T-cell (primary cell): Measurements from ENCODE around the gene TSPYL4. TPM values are rescaled to one million over a fixed set of nuclear protein-coding genes. Genes with fewer than 3 reads are reported as not detected.

Experiments
- ATAC-seq, 4 experiments: fragments of 200-7000 bp in 3 of 4; fragments of 150-1000 bp in 1 of 4; cut with Tn5 transposase; replicated peaks in 1 of 4; 1 replicate in 3 of 4; 2 replicates in 1 of 4; pipeline ENCODE4 v1.10.0; 2021; ENCODE audit warnings: moderate library complexity in 3 of 4, mild to moderate bottlenecking in 2 of 4, moderate number of reproducible peaks in 1 of 4
- CTCF ChIA-PET, 2 donors: fragments of 300-600 bp; sonication (Branson Sonifier 250); formaldehyde crosslinking; loops; one replicate each; lab custom pipeline; 2022; ENCODE audit warnings: antibody characterized with exemption in 2 of 2; lab: Charles Lee
- POLR2A ChIA-PET, 2 donors: fragments of 300-600 bp; sonication (Branson Sonifier 250); formaldehyde crosslinking; loops; one replicate each; lab custom pipeline; 2022; ENCODE audit warnings: antibody characterized with exemption in 2 of 2; lab: Charles Lee
- DNase-seq, 35 experiments: peaks; one replicate each; pipeline versions ENCODE4 v3.0.0 to v3.0.0-alpha.2; 2013 to 2023
- H3K27ac ChIP-seq: one replicate; pipeline ENCODE4 v1.5.1; 2013; ENCODE audit warnings: low read length
- H3K27me3 ChIP-seq, 2 experiments: replicated peaks in 1 of 2; 1 replicate in 1 of 2; 2 replicates in 1 of 2; pipeline versions ENCODE4 v1.6.1 to v1.7.0; 2013; ENCODE audit warnings: low read length in 1 of 2, mixed read lengths in 1 of 2; ENCODE audit not compliant: control insufficient read depth in 2 of 2, insufficient read depth in 2 of 2; ENCODE audit errors: extremely low read depth in 1 of 2
- H3K36me3 ChIP-seq, 2 donors: 1 replicate in 1 of 2; 2 replicates in 1 of 2; pipeline versions ENCODE4 v1.6.1 to v1.7.0; 2013; ENCODE audit warnings: low read length in 1 of 2; ENCODE audit not compliant: control insufficient read depth in 2 of 2, insufficient read depth in 1 of 2; ENCODE audit errors: extremely low read depth in 1 of 2
- H3K4me1 ChIP-seq, 2 experiments: 1 replicate in 1 of 2; 2 replicates in 1 of 2; pipeline versions ENCODE4 v1.6.1 to v1.7.0; 2013; ENCODE audit warnings: low read length in 2 of 2, mixed read lengths in 1 of 2; ENCODE audit not compliant: insufficient read depth in 2 of 2, control insufficient read depth in 1 of 2; ENCODE audit errors: extremely low read depth in 1 of 2
- H3K4me3 ChIP-seq, 2 donors: 1 replicate in 1 of 2; 2 replicates in 1 of 2; pipeline versions ENCODE4 v1.5.1 to v1.7.0; 2013; ENCODE audit warnings: mild to moderate bottlenecking in 2 of 2, low read length in 1 of 2, moderate library complexity in 1 of 2; ENCODE audit not compliant: control insufficient read depth in 1 of 2; ENCODE audit errors: extremely low read depth in 1 of 2
- H3K9me3 ChIP-seq: 2 replicates; pipeline ENCODE4 v1.7.0; 2013
- H3K27ac Mint-ChIP-seq, 2 donors: one replicate each; pipeline ENCODE4 v1.8.0; 2020 to 2021; ENCODE audit warnings: mild to moderate bottlenecking in 2 of 2, mixed read lengths in 2 of 2
- H3K27me3 Mint-ChIP-seq, 2 donors: one replicate each; pipeline ENCODE4 v1.8.0; 2021 to 2022; ENCODE audit warnings: mixed read lengths in 2 of 2
- H3K36me3 Mint-ChIP-seq: one replicate; pipeline ENCODE4 v1.8.0; 2021; ENCODE audit warnings: mixed read lengths
- H3K4me1 Mint-ChIP-seq, 3 donors: one replicate each; pipeline ENCODE4 v1.8.0; 2020 to 2022; ENCODE audit warnings: mixed read lengths in 3 of 3, mild to moderate bottlenecking in 1 of 3
- H3K4me3 Mint-ChIP-seq, 3 donors: one replicate each; pipeline ENCODE4 v1.8.0; 2020 to 2022; ENCODE audit warnings: mild to moderate bottlenecking in 3 of 3, mixed read lengths in 3 of 3, moderate library complexity in 3 of 3
- H3K9me3 Mint-ChIP-seq, 3 donors: one replicate each; pipeline ENCODE4 v1.8.0; 2020 to 2022; ENCODE audit warnings: mixed read lengths in 3 of 3
- WGBS: methylation state at CpG from one replicate; pipeline ENCODE4 v1.1.5; 2013; ENCODE audit warnings: missing lambda C conversion rate; ENCODE audit not compliant: insufficient coverage; 5-methylcytosine and 5-hydroxymethylcytosine counted together
- total RNA-seq, 35 experiments: library from RNA in 6 of 35; stranded (reverse) in 6 of 35; fragments of 120-200 nt in 1 of 35; gene quantifications; one replicate each; pipeline versions ENCODE4 v1.2.1 to v1.2.4 and lab custom pipeline; 2013 to 2026

TSPYL4 gene
- total RNA-seq, 5 donors from 2014 or later (not counting 1 experiment from before 2014, with no cell fraction given) = 18.6 to 60.2 (median 22.4) TPM

GRCh38 chr6:116283191-116283590, 29.3 kb upstream of the TSPYL4 start:
- Mint-ChIP-seq H3K9me3 (no peaks in the 10 kb centered on the region), H3K27ac (no peak overlapping the region), H3K4me1 (peaks cover 25 to 41% (median 34%) of the 10 kb centered on the region in 3 donors), H3K36me3 (peaks cover 8% of the 10 kb centered on the region), H3K4me3 (no peak overlapping the region), H3K27me3 (no peaks in the 10 kb centered on the region)
- H3K27me3 ChIP-seq = no peaks in the 10 kb centered on the region
- WGBS = 100% methylated on average over 1 of the region's 1 CpG
- no peaks in the 10 kb centered on the region for H3K9me3 ChIP-seq
- H3K4me1 ChIP-seq = peaks cover 16% of the 10 kb centered on the region in 2 experiments
- ATAC-seq (no peak), DNase-seq (no peak)
- H3K27ac ChIP-seq = no peak overlapping the region
- ChIA-PET POLR2A (interaction anchor here in 1 of 2 donors (0.7 kb wide), 1 partner anchor 14 kb away, joined by 3 read pairs; no protein-coding TSS in a partner anchor), CTCF (interaction anchor here in 1 of 2 donors (0.7 kb wide), 2 partner anchors 62 to 282 kb away, joined by 3 read pairs; no protein-coding TSS in a partner anchor)
- H3K4me3 ChIP-seq = no peak overlapping the region
- peaks cover 0 to 3% of the 10 kb centered on the region in 2 donors for H3K36me3 ChIP-seq

GRCh38 chr6:116282698-116283097, 28.8 kb upstream of the TSPYL4 start:
- Histone ChIP-seq H3K27ac (no peak overlapping the region), H3K27me3 (no peaks in the 10 kb centered on the region), H3K9me3 (no peaks in the 10 kb centered on the region), H3K4me1 (peaks cover 21% of the 10 kb centered on the region in 2 experiments), H3K4me3 (no peak overlapping the region), H3K36me3 (peaks cover 0 to 7% of the 10 kb centered on the region in 2 donors)
- peaks cover 29 to 46% (median 39%) of the 10 kb centered on the region in 3 donors for H3K4me1 Mint-ChIP-seq
- H3K27me3 Mint-ChIP-seq = no peaks in the 10 kb centered on the region
- H3K27ac Mint-ChIP-seq = no peak overlapping the region
- 100% methylated on average over 1 of the region's 2 CpGs for WGBS
- H3K36me3 Mint-ChIP-seq = peaks cover 12% of the 10 kb centered on the region
- no peak for ATAC-seq
- no peak for DNase-seq
- POLR2A ChIA-PET = interaction anchor here in 1 of 2 donors (0.7 kb wide), 1 partner anchor 14 kb away, joined by 3 read pairs; no protein-coding TSS in a partner anchor
- no peak overlapping the region for H3K4me3 Mint-ChIP-seq
- no peaks in the 10 kb centered on the region for H3K9me3 Mint-ChIP-seq
- CTCF ChIA-PET = interaction anchor here in 1 of 2 donors (0.7 kb wide), 1 partner anchor 282 kb away, joined by 3 read pairs; no protein-coding TSS in a partner anchor

GRCh38 chr6:116280933-116281316, 27.1 kb upstream of the TSPYL4 start:
- peak overlapping the region; percentile 95 to 99 (median 95) for H3K4me3 Mint-ChIP-seq
- Histone ChIP-seq H3K4me3 (no peak overlapping the region), H3K27ac (peak overlapping the region; percentile 95), H3K9me3 (no peaks in the 10 kb centered on the region), H3K4me1 (peaks cover 26 to 36% of the 10 kb centered on the region in 2 experiments), H3K27me3 (no peaks in the 10 kb centered on the region), H3K36me3 (peaks cover 0 to 8% of the 10 kb centered on the region in 2 donors)
- no peaks in the 10 kb centered on the region for H3K9me3 Mint-ChIP-seq
- DNase-seq (no peak), ATAC-seq (no peak)
- H3K27ac Mint-ChIP-seq = peak overlapping the region; percentile 97 to 100
- POLR2A ChIA-PET = interaction anchor here (0.9 to 5.3 kb wide), 5 partner anchors 12 to 289 kb away, joined by 3 to 75 read pairs (median 21); partner anchors contain the start of genes TSPYL4 (in 2 of the 2) and RWDD1 (in 1 of the 2)
- H3K27me3 Mint-ChIP-seq = no peaks in the 10 kb centered on the region
- peaks cover 45 to 64% (median 56%) of the 10 kb centered on the region in 3 donors for H3K4me1 Mint-ChIP-seq
- 100% methylated on average over 2 of the region's 5 CpGs for WGBS
- CTCF ChIA-PET = interaction anchor here (0.6 to 2.5 kb wide), 10 partner anchors 9 to 254 kb away, joined by 3 to 8 read pairs (median 5); partner anchors contain the start of gene TSPYL4 (in 1 of the 2)
- H3K36me3 Mint-ChIP-seq = peaks cover 25% of the 10 kb centered on the region

- peaks cover 30 to 37% of the 10 kb centered on the region in 2 experiments for H3K4me1 ChIP-seq
- peak overlapping the region; percentile 69 to 93 for H3K4me3 ChIP-seq
- POLR2A ChIA-PET = interaction anchor here (0.6 to 5.3 kb wide), 10 partner anchors 11 to 317 kb away, joined by 3 to 75 read pairs (median 4); partner anchors contain the start of genes RWDD1 (in 2 of the 2) and TSPYL4 (in 2 of the 2)
- WGBS = 24% methylated on average over 3 of the region's 8 CpGs
- H3K4me1 Mint-ChIP-seq = peaks cover 51 to 69% (median 62%) of the 10 kb centered on the region in 3 donors
- peak overlapping the region; percentile 95 to 99 (median 95) for H3K4me3 Mint-ChIP-seq
- no peaks in the 10 kb centered on the region for H3K9me3 ChIP-seq
- H3K9me3 Mint-ChIP-seq = no peaks in the 10 kb centered on the region
- CTCF ChIA-PET = interaction anchor here (0.6 to 3.8 kb wide), 14 partner anchors 10 to 255 kb away, joined by 3 to 62 read pairs (median 5); partner anchors contain the start of gene TSPYL4 (in 1 of the 2)
- H3K27me3 ChIP-seq = no peaks in the 10 kb centered on the region
- H3K36me3 Mint-ChIP-seq = peaks cover 28% of the 10 kb centered on the region
- no peaks in the 10 kb centered on the region for H3K27me3 Mint-ChIP-seq
- H3K36me3 ChIP-seq = peaks cover 0 to 14% of the 10 kb centered on the region in 2 donors
- ATAC-seq (no peak), DNase-seq (peak in 2 of 35 experiments; percentile 14 to 37)
- peak overlapping the region; percentile 97 to 100 for H3K27ac Mint-ChIP-seq
- H3K27ac ChIP-seq = peak overlapping the region; percentile 95
Observed at GRCh38 chr6:116280161-116280932, 26.5 kb upstream of the TSPYL4 start.

- peak; percentile 87 to 98 (median 94) for DNase-seq
- peak within 1 kb of the TSS; percentile 95 for H3K27ac ChIP-seq
- peaks cover 0 to 14% of the 10 kb centered on the region in 2 donors for H3K36me3 ChIP-seq
- peak within 1 kb of the TSS; percentile 97 to 100 for H3K27ac Mint-ChIP-seq
- 0% methylated on average over 46 of the region's 71 CpGs for WGBS
- H3K4me3 ChIP-seq = peak within 1 kb of the TSS; percentile 69 to 93
- ChIA-PET POLR2A (interaction anchor here (0.6 to 5.3 kb wide), 10 partner anchors 9 to 292 kb away, joined by 3 to 75 read pairs (median 4); partner anchors contain the start of genes RWDD1 (in 2 of the 2) and TSPYL4 (in 1 of the 2)), CTCF (interaction anchor here (0.9 to 3.8 kb wide), 7 partner anchors 9 to 254 kb away, joined by 3 to 62 read pairs (median 5); partner anchors contain the start of gene TSPYL4 (in 1 of the 2))
- H3K9me3 Mint-ChIP-seq = no peaks in the 10 kb centered on the region
- H3K36me3 Mint-ChIP-seq = peaks cover 34% of the 10 kb centered on the region
- peaks cover 58 to 78% (median 68%) of the 10 kb centered on the region in 3 donors for H3K4me1 Mint-ChIP-seq
- H3K4me1 ChIP-seq = peaks cover 31 to 43% of the 10 kb centered on the region in 2 experiments
- no peaks in the 10 kb centered on the region for H3K27me3 ChIP-seq
- peak within 1 kb of the TSS; percentile 95 to 99 (median 95) for H3K4me3 Mint-ChIP-seq
- peak; percentile 88 to 92 (median 92) for ATAC-seq
- H3K9me3 ChIP-seq = no peaks in the 10 kb centered on the region
- H3K27me3 Mint-ChIP-seq = no peaks in the 10 kb centered on the region
Observed at GRCh38 chr6:116279232-116280160, 25.6 kb upstream of the TSPYL4 start, which contains the start of gene TSPYL1. TSPYL1 (minus strand) TSS chr6:116279930; CDS start chr6:116279830, 100 bp downstream.
